ENCODE measurements around the gene CPED1. TPM values are rescaled to one million over a fixed set of nuclear protein-coding genes. Genes with fewer than 3 reads are reported as not detected.

Gene CPED1
- total RNA-seq, 2 donors from 2014 or later: 3.4 to 15.9 TPM

DNA sequence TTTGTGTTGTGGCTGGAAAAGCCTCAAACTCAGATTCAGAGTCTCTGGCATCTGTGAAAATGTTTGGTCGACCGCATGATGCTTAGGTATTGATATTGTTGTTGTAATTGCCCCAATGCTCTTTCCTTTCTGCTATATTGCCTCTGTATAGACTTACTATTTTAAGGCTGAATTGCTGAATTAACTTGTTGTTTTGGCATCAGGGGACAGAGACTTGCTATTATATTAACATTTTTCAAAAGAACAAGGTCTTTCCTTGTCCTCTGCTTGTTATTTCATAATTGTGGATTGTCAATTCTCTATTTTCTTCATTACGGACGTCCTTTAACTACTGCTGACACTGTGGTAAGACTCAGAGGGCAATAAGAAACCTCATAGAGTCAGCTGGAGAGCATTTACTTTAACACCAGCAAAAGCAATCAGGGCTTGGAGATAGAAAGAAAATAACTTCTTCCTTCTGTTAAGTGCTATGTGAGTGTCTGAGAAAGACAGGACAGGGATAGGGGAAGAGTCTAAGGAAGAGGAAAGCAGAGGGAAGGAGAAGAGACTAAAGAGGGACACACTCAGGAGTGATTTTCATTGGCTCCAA lies 17.6 kb downstream of the CPED1 start:
- no peak for DNase-seq
- intact Hi-C loops (cut with DNase I, micrococcal nuclease): no loop called here
- no peak for ATAC-seq

DNA sequence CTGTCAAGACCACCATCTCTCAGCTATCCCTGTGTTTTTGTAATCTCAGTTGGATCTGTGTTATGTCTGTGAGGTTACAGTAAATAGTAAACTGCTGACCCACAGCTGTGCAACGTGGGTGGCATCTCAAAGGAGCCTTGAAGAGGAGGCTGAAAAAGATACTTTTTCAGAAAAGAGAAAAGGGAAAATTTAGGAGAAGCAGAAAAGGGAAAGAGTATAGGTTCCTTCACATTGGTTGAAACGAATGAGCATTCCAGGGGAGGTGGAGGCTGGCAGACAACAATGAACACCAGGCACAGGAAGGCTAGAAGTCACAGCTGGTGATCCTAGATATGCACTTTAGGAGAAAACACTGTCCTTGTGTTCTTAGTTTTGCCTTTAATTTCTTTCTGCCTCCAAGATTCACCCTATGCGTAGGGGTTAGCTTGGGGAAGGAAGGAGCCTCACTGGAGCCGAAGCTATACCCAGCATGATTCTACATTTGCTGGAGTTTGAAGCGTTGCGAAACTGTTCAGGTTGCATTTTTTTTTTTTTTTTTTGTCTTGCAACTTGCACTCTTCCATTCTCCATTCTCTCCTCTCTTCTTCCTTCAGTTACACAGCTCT lies 18.3 kb downstream of the CPED1 start:
- DNase-seq (no peak), ATAC-seq (no peak)
- intact Hi-C loops (cut with DNase I, micrococcal nuclease): no loop called here

DNA sequence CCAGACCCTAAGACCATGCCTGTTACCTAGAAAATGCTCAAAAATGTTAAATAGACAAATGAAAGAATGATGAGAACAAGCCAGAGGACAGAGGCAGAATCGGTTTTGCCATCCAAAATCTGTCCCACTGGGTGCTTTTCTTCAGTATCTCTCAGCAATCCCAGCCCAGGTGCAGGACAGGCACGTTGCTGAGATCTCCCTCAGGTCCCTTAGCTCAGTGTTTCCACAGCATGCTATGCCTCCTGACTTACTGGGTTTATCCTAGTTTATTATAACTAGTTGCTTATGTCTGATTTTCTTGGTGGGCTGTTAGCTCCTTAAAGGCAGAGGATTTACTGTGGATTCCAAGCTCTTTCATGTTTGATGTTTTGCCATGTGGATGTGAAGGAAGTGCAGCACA lies 20.3 kb downstream of the CPED1 start:
- intact Hi-C loops (cut with DNase I, micrococcal nuclease): no loop called here
- ATAC-seq (no peak), DNase-seq (no peak)

DNA sequence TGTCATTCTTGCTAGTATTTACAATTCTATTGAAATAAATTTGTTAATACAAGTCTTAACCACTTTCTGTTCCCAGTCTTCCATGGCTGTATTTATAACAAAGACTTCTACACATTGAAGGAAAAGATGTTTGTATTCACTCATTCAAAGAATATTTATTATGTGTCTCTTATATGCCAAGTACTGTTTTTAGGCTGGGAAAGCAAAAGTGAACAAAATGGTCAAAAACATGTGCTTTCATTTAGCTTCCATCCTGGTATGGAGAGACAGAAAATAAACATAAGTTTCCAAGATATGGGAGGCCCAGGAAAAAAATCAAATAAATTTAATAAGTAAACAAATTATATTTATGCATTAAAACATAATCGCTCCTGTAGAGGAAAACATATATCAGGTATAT lies 22.9 kb downstream of the CPED1 start:
- no peak for DNase-seq
- no peak for ATAC-seq
- intact Hi-C loops (cut with DNase I, micrococcal nuclease): no loop called here

DNA sequence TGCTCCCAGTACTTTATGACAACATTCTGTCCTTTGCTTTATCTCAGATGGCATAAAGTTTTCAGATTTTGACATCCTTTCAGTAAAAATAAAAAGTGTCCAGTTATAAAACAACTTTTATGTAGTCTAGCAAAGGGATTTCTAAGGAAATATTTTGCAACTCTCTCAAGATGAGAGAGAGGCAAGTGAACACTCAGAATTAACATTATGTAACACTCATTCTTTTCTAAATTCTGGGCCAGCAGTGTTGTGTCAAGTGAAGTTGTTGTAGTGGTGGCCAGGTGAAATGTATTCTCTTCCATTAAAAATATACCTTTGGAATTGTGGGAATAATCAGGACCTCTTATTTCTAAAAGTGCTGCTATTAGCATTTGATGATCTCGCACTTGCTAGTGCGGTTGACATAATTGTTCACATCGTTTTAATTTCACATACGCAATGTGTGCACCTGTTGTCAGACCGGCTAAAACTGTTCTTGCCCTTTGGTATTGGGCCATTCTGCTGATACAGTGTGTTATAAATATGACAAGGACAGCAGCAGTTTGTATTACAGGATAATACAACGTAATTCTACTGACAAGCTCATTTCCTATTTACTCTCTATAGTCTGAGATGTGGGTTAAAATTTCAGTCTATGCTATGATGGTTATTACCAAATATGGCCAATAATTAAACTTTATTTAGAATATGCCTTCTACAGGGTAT lies 23.8 kb downstream of the CPED1 start:
- intact Hi-C loops (cut with DNase I, micrococcal nuclease): no loop called here
- DNase-seq (no peak), ATAC-seq (no peak)

DNA sequence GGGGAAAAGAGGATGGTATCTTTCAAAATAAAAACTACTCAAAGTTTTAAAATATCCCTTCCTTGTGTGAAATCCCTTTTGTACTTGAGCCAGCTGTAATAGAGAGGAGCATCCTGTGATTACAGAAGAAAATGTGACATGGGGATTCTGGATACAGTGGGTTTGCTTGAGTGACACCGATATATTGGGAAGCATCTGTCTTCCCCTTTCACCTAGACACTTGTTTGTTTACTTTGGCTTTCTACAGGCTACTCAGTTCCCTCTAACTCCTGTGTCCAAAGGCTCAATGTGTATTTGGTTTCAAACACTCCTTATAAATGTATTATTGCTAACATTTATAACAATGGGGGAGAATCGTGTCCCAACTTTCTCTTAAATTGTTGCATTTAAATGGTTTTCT lies 24.4 kb downstream of the CPED1 start:
- DNase-seq (no peak), ATAC-seq (no peak)
- intact Hi-C loops (cut with DNase I, micrococcal nuclease): no loop called here

DNA sequence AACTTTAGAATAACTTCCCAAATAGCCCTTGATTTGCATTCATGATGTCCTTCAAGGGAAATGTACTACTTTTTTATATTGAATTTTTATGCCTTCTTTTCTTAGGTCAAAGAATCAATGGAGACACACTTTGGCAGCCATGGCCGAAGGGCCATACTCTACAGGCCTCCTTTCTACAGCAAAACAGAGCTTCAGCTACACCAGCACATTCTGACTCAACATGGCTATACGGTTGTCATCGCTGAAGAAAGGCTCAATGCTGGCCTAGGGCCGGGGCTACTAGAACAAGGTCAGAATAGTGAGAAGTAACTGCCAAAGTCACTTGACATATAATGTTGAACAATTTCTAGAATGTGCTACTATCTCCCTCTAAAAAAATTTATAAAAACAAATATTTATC lies 27.0 kb downstream of the CPED1 start:
- ATAC-seq (no peak), DNase-seq (no peak)
- intact Hi-C loops (cut with DNase I, micrococcal nuclease): no loop called here

DNA sequence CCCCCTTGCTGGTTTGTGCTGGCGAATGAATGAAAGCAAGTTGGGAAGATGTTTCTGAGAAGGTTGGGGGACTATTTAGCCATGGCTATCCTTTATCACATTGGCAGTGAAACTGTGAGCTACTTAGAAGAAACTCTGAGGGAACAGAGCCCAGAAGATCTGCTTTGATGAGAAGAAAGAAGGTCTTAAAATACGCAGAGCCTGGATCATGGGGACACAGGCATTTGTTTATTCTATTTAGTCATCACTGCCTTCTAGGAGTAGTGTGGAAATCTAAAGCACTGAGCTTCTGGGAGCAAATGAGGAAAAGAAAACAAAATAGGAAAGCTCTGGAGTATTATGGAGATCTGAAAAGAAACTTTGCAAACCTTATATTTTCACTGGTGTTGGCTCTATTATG lies 28.5 kb downstream of the CPED1 start:
- intact Hi-C loops (cut with DNase I, micrococcal nuclease): no loop called here
- no peak for ATAC-seq
- DNase-seq: no peak

DNA sequence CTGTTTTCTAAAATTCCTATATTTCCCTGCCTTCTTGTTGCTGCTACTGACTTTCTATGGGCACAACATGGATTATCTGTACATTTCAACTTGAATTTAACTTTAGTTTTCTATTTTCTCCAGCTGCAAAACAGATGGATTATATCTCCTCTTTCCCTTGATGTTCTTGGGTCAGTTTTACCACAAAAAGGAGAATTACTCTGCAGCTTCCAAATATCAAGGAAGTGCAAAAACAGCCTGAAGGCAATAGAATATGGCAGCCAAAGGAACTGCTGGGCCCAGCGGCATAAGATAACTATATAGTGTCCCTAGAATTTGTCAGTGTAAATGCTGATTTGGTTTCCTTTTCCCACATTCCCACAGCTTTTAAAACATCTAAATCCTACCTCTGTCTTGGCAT lies 29.1 kb downstream of the CPED1 start:
- DNase-seq: no peak
- ATAC-seq: no peak
- intact Hi-C loops (cut with DNase I, micrococcal nuclease): no loop called here

DNA sequence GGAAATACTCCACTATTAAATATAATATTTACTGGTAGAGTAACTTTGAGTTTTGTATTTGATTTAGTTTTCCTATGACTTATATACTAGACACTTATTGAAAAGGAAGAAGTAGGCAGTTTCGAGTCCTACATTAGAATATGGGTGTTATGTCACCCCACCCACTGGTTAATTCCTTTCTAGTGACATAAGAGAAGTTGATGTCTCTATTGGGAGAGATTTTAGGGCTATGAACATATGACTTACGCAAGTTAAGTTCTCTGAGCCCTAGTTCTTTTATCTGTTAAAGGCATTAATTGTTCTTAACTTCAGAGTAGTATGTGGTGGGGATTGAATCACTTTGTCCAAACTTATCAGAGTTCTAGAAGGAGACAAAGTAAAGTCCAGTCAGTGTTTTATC lies 30.5 kb downstream of the CPED1 start:
- DNase-seq: no peak
- no peak for ATAC-seq
- intact Hi-C loops (cut with DNase I, micrococcal nuclease): no loop called here

DNA sequence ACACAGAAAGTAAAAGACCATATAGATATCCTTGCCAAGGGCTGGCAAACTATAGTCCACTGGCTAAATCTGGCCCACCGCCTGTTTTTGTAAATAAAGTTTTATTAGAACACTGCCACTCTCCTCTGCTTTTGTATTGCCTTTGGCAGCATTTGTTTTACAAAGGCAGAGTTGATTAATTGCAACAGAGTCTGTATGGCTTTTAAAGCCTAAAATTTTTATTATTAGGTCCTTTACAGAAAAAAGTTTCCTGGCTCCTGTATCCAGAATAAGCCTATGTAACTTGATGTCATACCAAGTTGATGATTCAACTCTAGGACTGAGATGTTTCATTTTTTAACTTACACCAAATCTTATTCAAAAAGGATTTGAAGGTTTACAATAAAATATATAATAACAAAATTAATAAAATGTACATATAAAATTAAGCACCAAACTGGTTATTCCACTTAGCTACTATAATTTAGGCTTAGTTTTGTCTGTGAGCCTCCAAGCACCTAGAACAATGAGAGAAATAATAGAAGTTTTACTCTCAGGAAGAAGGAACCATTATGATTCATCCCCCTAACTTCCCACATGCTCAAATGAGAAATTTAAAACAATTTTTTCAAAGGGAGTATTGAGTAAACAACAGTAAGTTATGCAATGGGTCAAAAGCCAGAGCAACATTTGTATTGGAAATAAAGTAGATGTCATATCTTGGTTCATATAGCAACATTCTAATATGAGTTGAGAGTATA lies 31.9 kb downstream of the CPED1 start:
- intact Hi-C loops (cut with DNase I, micrococcal nuclease): no loop called here
- ATAC-seq (no peak), DNase-seq (no peak)

DNA sequence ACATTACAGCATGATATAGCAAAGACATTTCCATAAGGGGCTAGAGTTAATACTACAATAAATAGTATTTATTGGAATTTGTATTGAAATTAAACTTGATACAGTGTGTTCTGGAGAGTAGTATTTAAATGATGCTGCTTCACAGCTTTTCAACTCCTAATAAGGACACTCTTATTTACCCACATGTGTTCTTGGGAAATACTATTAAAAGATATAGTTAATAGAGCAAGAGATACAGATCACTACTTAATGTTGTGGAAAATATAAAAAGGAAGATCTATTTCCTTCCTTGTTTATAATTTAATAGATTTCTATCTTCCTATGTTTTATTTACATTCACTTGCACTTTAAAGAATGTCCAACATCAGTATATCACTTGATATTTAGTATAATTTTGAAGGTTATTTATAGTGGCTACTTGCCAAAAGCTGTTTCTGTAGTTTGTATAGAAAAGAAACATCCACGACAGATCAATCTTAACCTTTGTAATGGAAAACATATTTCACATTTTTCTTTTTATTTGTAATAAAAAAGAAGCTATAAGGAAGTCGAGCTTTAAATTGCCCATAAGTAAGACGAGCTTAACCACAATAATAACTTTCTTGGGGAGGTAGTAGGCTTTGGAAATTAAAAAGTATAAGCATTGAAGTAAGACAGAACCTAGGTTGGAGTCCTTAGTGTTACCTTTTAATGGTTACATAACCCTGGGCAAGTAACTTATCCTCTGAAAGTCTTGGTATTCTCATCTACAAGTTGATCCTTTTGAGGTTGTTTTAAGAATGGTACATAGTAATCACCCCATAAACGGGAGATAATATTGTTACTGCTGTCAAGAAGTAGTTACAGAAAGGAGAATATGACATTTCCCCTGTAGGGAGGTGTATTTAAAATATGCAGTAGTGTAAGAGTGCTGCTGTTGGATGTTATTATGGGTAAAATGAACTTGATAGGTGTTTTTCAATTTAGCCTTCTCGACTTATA lies 32.8 kb downstream of the CPED1 start:
- DNase-seq (no peak), ATAC-seq (peak; percentile 26)
- intact Hi-C loops (cut with DNase I, micrococcal nuclease): no loop called here

DNA sequence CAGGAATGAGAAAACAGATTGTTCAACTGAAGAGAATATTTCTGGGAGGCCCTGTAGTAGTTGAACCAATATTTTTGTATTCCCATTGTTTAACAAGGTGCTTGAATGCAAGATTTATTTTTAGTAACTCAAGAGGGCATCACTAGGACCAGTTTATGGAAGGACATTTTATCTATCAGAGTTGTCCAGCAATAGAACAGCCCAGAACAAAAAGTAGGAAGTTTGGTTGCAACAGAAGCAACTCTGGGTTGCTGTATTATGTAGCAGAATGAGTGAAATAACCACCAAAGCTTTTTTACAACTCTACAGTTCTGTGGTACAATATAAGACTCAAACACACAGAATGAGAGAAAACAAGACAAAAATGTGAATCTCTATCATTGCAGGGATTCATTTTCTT lies 34.7 kb downstream of the CPED1 start:
- ATAC-seq (no peak), DNase-seq (no peak)
- intact Hi-C loops (cut with DNase I, micrococcal nuclease): no loop called here

DNA sequence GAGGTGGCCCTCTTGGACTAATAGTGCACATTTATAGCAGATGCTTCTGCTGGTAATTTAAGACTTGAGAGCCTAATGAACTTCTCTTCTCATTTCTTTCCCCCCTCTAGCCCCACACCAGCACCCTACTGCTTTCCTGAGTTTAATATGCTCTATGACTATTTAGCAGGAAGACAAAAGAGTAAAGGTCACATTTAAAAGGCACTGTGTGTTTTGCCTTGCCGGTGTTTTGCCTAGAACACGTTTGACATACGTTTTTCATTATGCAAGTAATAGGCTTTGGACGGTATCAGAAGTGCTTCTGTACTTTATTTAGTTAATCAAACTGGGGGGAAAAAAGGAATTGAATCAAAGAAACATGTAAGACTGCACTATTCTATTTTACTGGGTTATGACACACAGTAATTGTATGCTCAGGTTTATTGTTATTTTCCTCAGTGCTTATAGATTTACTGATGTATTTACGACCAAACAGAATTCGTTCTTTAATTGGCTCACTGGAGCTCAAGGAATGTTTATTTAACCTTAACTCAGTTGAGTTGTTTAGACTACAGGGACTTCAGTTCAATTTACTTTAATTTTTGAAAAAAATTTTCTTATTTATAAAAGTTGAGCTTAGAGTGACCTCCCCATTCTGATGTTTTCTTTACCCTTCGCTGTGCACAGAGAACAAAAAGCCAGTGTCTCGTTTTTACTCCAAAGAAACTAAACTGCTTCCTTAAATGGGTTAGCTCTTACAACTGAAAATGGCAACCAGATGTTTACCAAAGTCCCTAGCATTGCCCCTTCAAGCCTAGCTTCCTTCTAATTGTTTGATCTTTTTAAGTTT lies 35.4 kb downstream of the CPED1 start:
- peak; percentile 80 for ATAC-seq
- DNase-seq: no peak
- intact Hi-C loops (cut with DNase I, micrococcal nuclease): no loop called here

DNA sequence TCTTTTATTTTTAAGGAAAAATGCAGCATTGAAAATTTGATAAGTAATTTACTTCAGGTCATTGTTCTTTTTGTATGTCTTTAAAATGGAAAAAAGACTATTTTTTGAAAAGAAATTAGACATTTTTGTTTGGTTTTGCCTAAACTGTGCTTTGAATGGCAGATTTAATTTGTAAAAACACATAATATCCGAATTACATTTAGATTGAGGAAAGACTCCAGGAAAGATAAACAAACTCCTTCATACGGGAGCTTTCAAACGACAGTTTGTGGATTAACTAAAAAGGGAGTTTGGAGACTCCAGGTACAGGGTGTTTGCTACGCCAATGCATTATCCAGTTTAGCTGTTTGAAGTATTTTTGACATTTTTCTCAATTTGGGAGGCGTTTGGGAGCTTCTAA lies 36.1 kb downstream of the CPED1 start:
- no peak for ATAC-seq
- intact Hi-C loops (cut with DNase I, micrococcal nuclease): no loop called here
- no peak for DNase-seq

DNA sequence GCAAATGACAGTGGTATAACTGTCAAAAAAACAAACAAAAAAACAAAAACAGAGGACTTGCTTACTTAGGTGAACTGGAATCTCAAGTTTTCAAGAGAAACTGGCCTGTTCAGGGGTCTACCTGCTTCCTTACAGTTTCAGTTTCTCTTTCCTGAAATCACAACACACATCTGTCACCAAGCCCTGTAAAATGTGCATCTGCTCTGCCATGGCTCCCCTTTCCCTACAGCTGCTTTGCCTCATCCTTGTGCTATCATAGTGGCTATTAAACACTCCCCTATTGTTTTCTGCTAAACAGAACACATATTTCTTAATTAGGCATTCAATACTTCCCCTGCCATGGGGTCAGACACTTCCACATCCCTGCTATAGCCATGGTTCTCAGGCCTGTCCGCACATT lies 37.6 kb downstream of the CPED1 start:
- intact Hi-C loops (cut with DNase I, micrococcal nuclease): no loop called here
- DNase-seq: no peak

DNA sequence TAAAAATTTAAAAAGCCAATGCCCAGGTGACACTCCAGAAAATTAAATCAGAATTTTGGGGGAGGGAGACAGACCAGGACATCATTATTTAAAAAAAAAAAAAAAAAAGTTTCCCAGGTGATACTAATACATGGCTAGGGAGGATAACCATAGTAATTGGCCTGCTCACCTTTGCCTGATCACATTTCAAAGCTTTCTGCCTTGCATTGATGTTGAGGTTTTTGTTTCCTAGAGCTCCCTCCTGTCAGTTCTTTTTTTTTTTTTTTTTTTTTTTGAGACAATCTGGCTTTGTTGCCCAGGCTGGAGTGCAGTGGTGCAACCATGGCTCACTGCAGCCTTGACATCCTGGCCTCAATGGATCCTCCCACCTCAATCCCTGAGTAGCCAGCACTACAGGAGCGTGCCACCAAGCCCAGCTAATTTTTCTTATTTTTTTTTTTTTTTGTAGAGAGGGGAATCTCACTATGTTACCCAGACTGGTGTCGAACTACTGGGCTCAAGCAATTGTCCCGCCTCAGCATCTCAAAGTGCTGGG lies 38.1 kb downstream of the CPED1 start:
- ATAC-seq: no peak
- DNase-seq: no peak
- intact Hi-C loops (cut with DNase I, micrococcal nuclease): no loop called here

More for the DNA sequence above, 37.6 kb downstream of the CPED1 start:
- ATAC-seq: no peak
